DMS79 (cell line): ENCODE measurements around the gene KCNH6.

Source experiments
- DNase-seq: peaks from one replicate; lab custom pipeline; 2025; lab: John Stamatoyannopoulos, UW

The KCNH6 gene

DNA sequence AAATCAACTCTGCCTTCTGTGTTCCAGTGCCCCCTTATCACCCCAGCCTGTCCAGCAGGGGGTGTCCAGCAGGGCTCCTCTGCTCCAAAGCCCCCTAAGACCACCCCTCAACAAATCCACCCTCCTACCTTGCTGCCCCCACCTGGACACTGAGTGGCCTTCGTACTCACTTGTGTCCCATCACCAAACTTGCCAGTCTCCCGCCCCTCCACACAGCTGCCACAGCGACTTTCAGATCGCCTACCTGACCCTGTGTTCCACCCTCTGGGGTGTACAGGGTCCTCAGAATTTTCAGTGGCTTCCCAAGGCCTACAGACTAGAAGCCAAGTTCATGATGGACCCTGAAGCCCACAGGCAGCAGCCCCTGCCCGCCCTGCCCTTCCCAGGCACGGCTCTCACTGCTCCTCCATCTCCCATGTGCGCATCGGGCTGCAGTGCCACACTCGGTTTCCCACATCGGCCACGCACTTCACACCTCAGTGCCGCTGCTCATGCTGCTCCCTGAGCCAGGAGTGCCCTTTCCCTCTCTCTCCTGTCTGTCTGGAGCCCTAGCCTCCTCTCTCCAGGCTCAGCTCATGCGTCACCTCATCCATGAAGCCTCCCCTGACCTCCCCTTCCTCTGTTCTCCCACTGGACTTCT is 11.8 kb downstream of the KCNH6 start:
- no peak for DNase-seq

GRCh38 chr17:63535640-63536039 is 12.5 kb downstream of the KCNH6 start:
- DNase-seq, result no peak

- no peak for DNase-seq
These were observed 13.8 kb downstream of the KCNH6 start for GRCh38 chr17:63537001-63537400.

GRCh38 chr17:63537991-63538692 is 15.0 kb downstream of the KCNH6 start:
- DNase-seq, result no peak

DNA sequence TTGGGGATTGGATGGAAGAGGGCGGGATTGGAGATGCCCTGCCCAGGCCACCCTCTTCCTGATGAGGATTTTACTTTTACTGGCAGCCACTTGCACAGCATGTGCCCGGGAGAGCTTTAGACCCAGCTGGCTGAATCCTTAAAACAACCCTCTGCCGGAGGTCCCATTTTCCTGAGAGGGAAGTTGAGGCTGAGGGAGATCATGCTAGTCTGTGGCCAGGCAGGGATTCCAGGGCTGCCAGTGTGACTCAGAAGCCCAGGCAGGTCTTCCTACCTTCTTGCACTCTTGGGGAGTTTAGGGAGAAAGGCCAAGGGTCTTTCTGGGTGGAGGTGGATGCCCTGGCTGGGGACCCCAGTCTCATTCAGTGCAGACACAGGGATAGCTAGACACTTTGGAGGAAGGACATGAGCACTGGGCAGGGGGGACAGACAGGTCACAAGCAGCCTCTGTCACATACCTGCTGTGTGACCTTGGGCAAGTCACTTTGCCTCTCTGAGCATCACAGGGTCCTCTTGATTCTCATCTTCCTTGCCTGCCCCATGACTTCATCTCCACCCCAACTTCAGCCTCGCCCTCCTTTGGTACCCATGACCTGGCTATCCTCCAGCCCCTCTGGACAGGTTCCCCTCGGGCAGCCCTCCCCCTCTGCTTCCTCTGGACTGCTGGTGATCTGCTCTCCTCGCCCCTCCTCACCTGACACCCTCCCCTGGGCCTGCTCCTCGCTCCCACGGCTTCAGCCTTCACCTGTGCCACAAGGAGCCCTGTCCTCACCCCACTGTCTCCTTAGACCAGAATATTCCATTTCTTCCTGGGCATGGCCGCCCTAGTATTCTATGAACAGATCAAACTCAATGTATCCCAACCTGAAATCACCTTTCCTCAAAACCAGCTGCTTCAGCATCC is 15.8 kb downstream of the KCNH6 start:
- no peak for DNase-seq

DNA sequence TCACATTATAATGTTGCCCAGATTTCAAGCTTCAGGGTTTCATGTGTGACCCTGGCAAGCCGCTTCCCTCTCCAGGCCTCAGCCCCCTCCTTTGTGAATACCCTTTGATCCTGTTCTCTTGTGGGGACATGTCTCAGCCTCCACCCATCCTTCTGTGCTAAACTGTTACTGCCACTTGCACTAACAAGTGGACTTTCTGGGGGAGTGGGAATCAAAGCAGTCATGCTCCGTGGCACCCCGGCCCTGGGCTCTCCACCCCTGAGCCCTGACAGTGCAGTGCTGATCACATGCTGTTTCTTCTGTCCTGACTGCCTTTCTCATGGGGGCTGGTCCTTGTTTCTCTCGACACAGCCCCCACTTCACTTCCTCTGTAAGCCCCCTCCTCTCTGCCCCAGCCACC is 17.4 kb downstream of the KCNH6 start:
- DNase-seq, result no peak

- DNase-seq, result no peak
These were observed 19.0 kb downstream of the KCNH6 start for GRCh38 chr17:63542218-63542545.

GRCh38 chr17:63542942-63543821 is 20.0 kb downstream of the KCNH6 start:
- no peak for DNase-seq

- no peak for DNase-seq
These were observed 20.8 kb downstream of the KCNH6 start for GRCh38 chr17:63543822-63544420.

- DNase-seq, result no peak
These were observed 21.5 kb downstream of the KCNH6 start for GRCh38 chr17:63544467-63545301.

GRCh38 chr17:63546308-63547082 is 23.3 kb downstream of the KCNH6 start:
- DNase-seq, result no peak

DNA sequence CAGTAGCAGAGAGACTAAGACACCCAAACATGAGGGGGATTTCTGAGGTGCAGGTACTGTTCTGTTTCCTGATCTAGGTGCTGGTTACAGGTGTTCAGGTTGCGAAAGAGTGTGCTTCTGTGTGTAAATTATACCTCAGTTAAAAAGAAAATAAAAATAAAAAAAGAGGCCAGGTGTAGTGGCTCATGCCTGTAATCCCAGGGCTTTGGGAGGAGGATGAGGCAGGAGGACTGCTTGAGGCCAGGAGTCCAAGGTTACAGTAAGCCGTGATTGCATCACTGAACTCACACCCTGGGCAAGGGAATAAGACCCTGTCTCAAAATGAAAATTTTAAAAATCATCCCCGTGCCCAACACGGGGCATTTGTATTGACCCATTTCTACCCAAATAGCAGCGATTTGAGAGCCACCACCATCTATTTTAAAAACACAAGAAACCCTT is 23.9 kb downstream of the KCNH6 start:
- DNase-seq, result no peak

DNA sequence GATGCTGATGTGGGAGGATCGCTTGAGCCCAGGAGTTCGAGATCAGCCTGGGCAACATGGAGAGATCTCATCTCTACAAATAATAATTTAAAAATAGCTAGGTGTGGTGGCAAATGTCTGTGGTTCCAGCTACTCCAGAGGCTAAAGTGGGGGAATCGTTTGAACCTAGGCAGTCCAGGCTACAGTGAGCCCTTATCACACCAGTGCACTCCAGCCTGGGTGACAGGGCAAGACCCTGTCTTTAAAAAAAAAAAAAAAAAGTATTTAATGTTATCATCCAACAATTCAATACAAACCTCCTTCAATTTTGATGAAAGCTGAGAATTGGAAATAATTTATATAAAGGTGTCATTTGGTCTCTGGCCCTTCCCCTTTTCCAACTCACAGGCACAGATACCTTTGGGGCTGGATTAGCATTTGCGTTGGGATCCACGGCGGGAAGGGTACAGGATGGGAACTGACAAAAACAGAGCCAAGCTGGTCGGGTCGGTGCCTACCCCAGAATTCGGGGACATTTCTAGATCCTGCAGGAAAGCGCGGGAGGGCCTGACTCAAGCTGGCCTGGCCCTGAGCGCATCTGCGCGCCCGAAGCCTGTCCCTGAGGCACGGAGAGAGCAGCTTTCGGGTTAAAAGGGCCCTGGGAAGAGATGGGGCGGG is 26.3 kb downstream of the KCNH6 start:
- DNase-seq, result no peak

DNA sequence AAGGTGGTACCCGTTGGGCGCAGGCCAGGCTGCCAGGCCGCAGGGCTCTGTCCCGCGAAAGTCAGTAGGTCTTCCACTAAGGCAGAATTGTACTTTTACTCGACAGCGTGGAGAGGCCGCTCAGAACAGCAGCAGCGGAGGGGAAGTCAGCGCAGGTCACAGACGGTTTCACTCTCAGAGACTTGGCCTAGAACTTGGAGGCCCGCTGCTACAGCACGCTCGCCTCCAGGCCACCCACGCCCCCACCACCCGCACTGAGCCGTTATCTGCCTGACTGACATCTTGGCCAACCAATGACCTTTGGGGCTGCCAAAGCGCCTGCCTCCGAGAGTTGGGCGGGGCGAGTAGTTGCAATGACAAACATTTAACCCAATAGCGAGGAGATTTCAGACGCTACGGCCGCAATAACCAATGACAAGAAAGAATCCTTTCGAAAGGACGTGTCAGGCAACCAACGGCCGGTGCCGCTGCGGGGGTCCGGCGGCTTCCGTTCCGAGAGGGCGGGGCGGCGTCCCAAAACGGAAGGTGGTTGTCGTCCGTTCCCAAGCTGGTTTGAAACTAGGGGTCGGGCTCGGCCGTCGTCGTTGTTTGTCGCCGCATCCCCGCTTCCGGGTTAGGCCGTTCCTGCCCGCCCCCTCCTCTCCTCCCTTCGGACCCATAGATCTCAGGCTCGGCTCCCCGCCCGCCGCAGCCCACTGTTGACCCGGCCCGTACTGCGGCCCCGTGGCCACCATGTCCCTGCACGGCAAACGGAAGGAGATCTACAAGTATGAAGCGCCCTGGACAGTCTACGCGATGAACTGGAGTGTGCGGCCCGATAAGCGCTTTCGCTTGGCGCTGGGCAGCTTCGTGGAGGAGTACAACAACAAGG is 27.0 kb downstream of the KCNH6 start, which contains the start of gene DCAF7:
TSS of gene DCAF7 (plus strand) at position 532 of the 871 bp plus-strand sequence. CDS start at position 733, 201 bp downstream.
- peak; percentile 92 for DNase-seq

- DNase-seq, result peak; percentile 30
These were observed 27.9 kb downstream of the KCNH6 start for GRCh38 chr17:63550817-63551639.

GRCh38 chr17:63552211-63552610 is 29.1 kb downstream of the KCNH6 start:
- no peak for DNase-seq

DNA sequence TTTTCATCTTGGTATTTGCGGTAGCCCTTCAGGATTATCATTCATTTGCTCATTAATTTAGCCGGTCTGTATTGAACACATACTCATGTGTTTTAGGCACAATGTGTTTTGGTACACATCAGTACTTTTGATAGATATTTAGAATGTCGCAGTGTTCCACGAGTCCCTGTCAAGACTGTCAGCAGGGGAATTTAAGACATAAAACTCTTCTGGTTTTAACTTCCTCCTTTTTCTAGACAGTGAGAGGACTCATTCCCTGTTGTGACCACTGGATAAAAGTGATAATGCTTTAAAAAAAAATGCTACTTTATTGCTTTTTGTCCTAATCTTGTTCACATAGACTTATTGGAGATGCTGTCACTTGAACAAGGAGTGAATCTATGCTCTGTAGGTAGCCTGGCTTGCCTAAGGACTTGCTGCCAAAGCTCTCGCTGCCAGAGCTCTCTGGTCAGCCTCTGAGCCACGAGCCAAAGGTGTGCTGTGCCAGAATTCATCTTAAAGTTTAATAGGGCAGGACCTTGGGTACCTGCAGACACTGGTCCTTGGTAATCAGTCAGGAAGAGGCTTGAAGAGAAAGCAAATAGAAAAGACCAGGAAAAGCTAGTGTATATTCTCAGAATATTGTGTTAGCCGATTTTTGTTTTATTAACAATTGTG is 32.5 kb downstream of the KCNH6 start:
- DNase-seq, result no peak
